IMR-90 (cell line): ENCODE measurements around the gene CMC1. TPM values are rescaled to one million over a fixed set of nuclear protein-coding genes. Genes with fewer than 3 reads are reported as not detected.

Experiments used
- ATAC-seq: fragments of 200-7000 bp; cut with Tn5 transposase; 2 replicates; pipeline ENCODE4 v1.9.1; 2020; ENCODE audit warnings: low read depth, mild to moderate bottlenecking, moderate library complexity
- BruUV-seq: library from RNA; stranded (reverse); fragments of 400-500 nt; replicated peaks from 2 replicates; lab custom pipeline; 2021; lab: Mats Ljungman, UMichigan
- CTCF ChIA-PET: fragments of 300-600 bp; formaldehyde crosslinking; extraction: SDS; loops from one replicate; lab custom pipeline; 2021; ENCODE audit warnings: antibody characterized with exemption; lab: Yijun Ruan, JAX
- POLR2A ChIA-PET: fragments of 300-600 bp; sonication (Branson Sonifier 250); formaldehyde crosslinking; loops from one replicate; lab custom pipeline; 2022; ENCODE audit warnings: antibody characterized with exemption; ENCODE audit not compliant: unreplicated experiment; lab: Charles Lee
- DNase-seq: peaks from one replicate; pipeline ENCODE4 v3.0.0; 2013
- H2AFZ ChIP-seq: replicated peaks from 2 replicates; pipeline ENCODE3; 2013; ENCODE audit warnings: low read length, mild to moderate bottlenecking; ENCODE audit not compliant: poor library complexity
- H2AK5ac ChIP-seq: 2 replicates; pipeline ENCODE4 v1.6.1; 2013; ENCODE audit warnings: low read depth, low read length, inconsistent platforms
- H2AK9ac ChIP-seq: replicated peaks from 2 replicates; pipeline ENCODE3; 2013; ENCODE audit warnings: mild to moderate bottlenecking, low read depth, low read length, moderate library complexity; ENCODE audit not compliant: poor library complexity
- H2BK120ac ChIP-seq: 2 replicates; pipeline ENCODE4 v1.6.1; 2013; ENCODE audit warnings: low read depth, low read length, inconsistent platforms
- H2BK15ac ChIP-seq: 3 replicates; pipeline ENCODE4 v1.6.1; 2013; ENCODE audit warnings: low read depth, low read length, inconsistent platforms
- H2BK20ac ChIP-seq: 2 replicates; pipeline ENCODE4 v1.6.1; 2013; ENCODE audit warnings: low read depth, mild to moderate bottlenecking, inconsistent platforms, low read length, moderate library complexity
- H2BK5ac ChIP-seq: 2 replicates; pipeline ENCODE4 v1.6.1; 2013; ENCODE audit warnings: mild to moderate bottlenecking, low read depth, low read length, inconsistent platforms; ENCODE audit not compliant: poor library complexity, severe bottlenecking
- H3K14ac ChIP-seq: replicated peaks from 2 replicates; pipeline ENCODE4 v1.6.1; 2013; ENCODE audit warnings: low read depth, low read length, inconsistent platforms
- H3K18ac ChIP-seq: 2 replicates; pipeline ENCODE4 v1.6.1; 2013; ENCODE audit warnings: low read depth, low read length, control low read depth
- H3K23ac ChIP-seq: 2 replicates; pipeline ENCODE4 v1.6.1; 2013; ENCODE audit warnings: low read depth, low read length, inconsistent platforms
- H3K27ac ChIP-seq: 2 replicates; pipeline ENCODE4 v1.5.1; 2013; ENCODE audit warnings: mild to moderate bottlenecking, control low read depth, low read length; ENCODE audit not compliant: insufficient read depth
- H3K27me3 ChIP-seq: 2 replicates; pipeline ENCODE4 v1.6.1; 2013; ENCODE audit warnings: low read length; ENCODE audit not compliant: control insufficient read depth, insufficient read depth
- H3K36me3 ChIP-seq: 2 replicates; pipeline ENCODE4 v1.6.1; 2013; ENCODE audit warnings: low read length, mixed read lengths; ENCODE audit not compliant: control insufficient read depth, insufficient read depth
- H3K4ac ChIP-seq: 2 replicates; pipeline ENCODE4 v1.6.1; 2013; ENCODE audit warnings: low read depth, low read length, inconsistent platforms
- H3K4me1 ChIP-seq: 2 replicates; pipeline ENCODE4 v1.6.1; 2013; ENCODE audit warnings: low read length, mixed read lengths; ENCODE audit not compliant: control insufficient read depth, insufficient read depth
- H3K4me2 ChIP-seq: 2 replicates; pipeline ENCODE4 v1.6.1; 2013; ENCODE audit warnings: low read depth, mild to moderate bottlenecking, control low read depth, low read length, moderate library complexity
- H3K4me3 ChIP-seq: 2 replicates; pipeline ENCODE4 v1.5.1; 2013; ENCODE audit warnings: low read depth, mild to moderate bottlenecking, control low read depth, low read length, moderate library complexity; ENCODE audit not compliant: insufficient read depth
- H3K56ac ChIP-seq: 2 replicates; pipeline ENCODE4 v1.6.1; 2013; ENCODE audit warnings: low read length, inconsistent platforms; ENCODE audit not compliant: insufficient read depth; ENCODE audit errors: extremely low read depth
- H3K79me1 ChIP-seq, 2 experiments: 2 replicates each; pipeline ENCODE4 v1.6.1; 2013; ENCODE audit warnings: low read length in 2 of 2, inconsistent platforms in 1 of 2, low read depth in 1 of 2
- H3K9ac ChIP-seq: 2 replicates; pipeline ENCODE4 v1.6.1; 2013; ENCODE audit warnings: low read depth, low read length, control low read depth
- H3K9me1 ChIP-seq: 2 replicates; pipeline ENCODE4 v1.6.1; 2013; ENCODE audit warnings: low read length, inconsistent platforms; ENCODE audit not compliant: insufficient read depth
- H3K9me3 ChIP-seq: 2 replicates; pipeline ENCODE4 v1.6.1; 2013; ENCODE audit warnings: low read length; ENCODE audit not compliant: control insufficient read depth, insufficient read depth
- H4K20me1 ChIP-seq: 2 replicates; pipeline ENCODE4 v1.6.1; 2013; ENCODE audit warnings: low read length, inconsistent platforms; ENCODE audit not compliant: insufficient read depth
- H4K5ac ChIP-seq: 2 replicates; pipeline ENCODE4 v1.6.1; 2013; ENCODE audit warnings: mild to moderate bottlenecking, low read depth, low read length, control low read depth
- H4K8ac ChIP-seq, 2 experiments: 2 replicates each; pipeline ENCODE4 v1.6.1; 2013; ENCODE audit warnings: low read depth in 2 of 2, low read length in 2 of 2, control low read depth in 1 of 2, inconsistent platforms in 1 of 2
- H4K91ac ChIP-seq: 2 replicates; pipeline ENCODE4 v1.6.1; 2013; ENCODE audit warnings: low read depth, low read length, inconsistent platforms; ENCODE audit not compliant: insufficient read depth
- BHLHE40 ChIP-seq: fragments of 150-350 bp; IDR thresholded peaks from 2 replicates; pipeline ENCODE4 v1.6.1; 2016; ENCODE audit warnings: mild to moderate bottlenecking, low read depth, low read length
- FOS ChIP-seq: fragments of 150-350 bp; IDR thresholded peaks from 2 replicates; pipeline ENCODE4 v1.6.1; 2016; ENCODE audit warnings: low read depth, low read length
- MAZ ChIP-seq: IDR thresholded peaks from 2 replicates; pipeline ENCODE4 v1.6.1; 2012; ENCODE audit warnings: low read depth, mild to moderate bottlenecking, low read length, improper control_type of control experiment, moderate library complexity, borderline replicate concordance
- POLR2A ChIP-seq: IDR thresholded peaks from 2 replicates; pipeline ENCODE4 v1.6.1; 2012; ENCODE audit warnings: mild to moderate bottlenecking, low read depth, low read length
- RAD21 ChIP-seq: IDR thresholded peaks from 2 replicates; pipeline ENCODE4 v1.6.1; 2012; ENCODE audit warnings: low read length, improper control_type of control experiment
- RCOR1 ChIP-seq: IDR thresholded peaks from 2 replicates; pipeline ENCODE4 v1.6.1; 2012; ENCODE audit warnings: mild to moderate bottlenecking, low read length, improper control_type of control experiment; ENCODE audit not compliant: insufficient replicate concordance
- RFX5 ChIP-seq: IDR thresholded peaks from 2 replicates; pipeline ENCODE4 v1.8.0; 2012; ENCODE audit warnings: low read depth, mild to moderate bottlenecking, low read length, moderate library complexity
- WGBS, 2 experiments: methylation state at CpG; one replicate each; pipeline versions ENCODE4 v1.1.5 to v1.1.7; 2013; ENCODE audit warnings: missing lambda C conversion rate in 2 of 2; ENCODE audit not compliant: insufficient read length in 1 of 2; ENCODE audit errors: extremely low coverage in 2 of 2; 5-methylcytosine and 5-hydroxymethylcytosine counted together
- dilution Hi-C: fragments of 300-500 bp; cut with HindIII; formaldehyde crosslinking; loops from one replicate; pipeline ENCODE4 v1.14.3; 2018; ENCODE audit warnings: low sequenced_read_pairs; ENCODE audit not compliant: unreplicated experiment
- in situ Hi-C: fragments of 300-500 bp; cut with MboI; formaldehyde crosslinking; loops from 3 replicates; pipeline ENCODE4 v1.14.3; 2019; ENCODE audit warnings: low sequenced_read_pairs, inconsistent platforms, mixed read lengths
- intact Hi-C: fragments of 100-400 bp; cut with micrococcal nuclease; formaldehyde crosslinking; loops from 2 replicates; pipeline ENCODE4 v1.10.0; 2022
- polyA plus RNA-seq, 3 experiments: library from polyadenylated mRNA; depleted of rRNA; stranded (reverse); fragments of >200 nt; gene quantifications; 2 replicates each; pipeline ENCODE4 v1.2.3, GENCODE V29; 2012; ENCODE audit warnings: low replicate concordance in 1 of 3
- total RNA-seq: library from RNA; depleted of rRNA; stranded (reverse); fragments of >200 nt; gene quantifications from 2 replicates; pipeline ENCODE4 v1.2.3, GENCODE V29; 2012
- TF ChIP-seq, protein P1 (sequence below): fragments of 150-350 bp; IDR thresholded peaks from 2 replicates; pipeline ENCODE4 v1.6.1; 2016; ENCODE audit warnings: low read depth, mild to moderate bottlenecking, low read length, moderate library complexity, borderline replicate concordance
- TF ChIP-seq, protein P2 (sequence below): conservative IDR thresholded peaks from 2 replicates; pipeline ENCODE4 v1.5.1; 2012; ENCODE audit warnings: mild to moderate bottlenecking, low read depth, low read length, improper control_type of control experiment

The CMC1 gene
- total and polyA plus RNA-seq, 2 of the 4 experiments (the other 2 are of a cell fraction) = 1.6 to 18.3 TPM

DNA sequence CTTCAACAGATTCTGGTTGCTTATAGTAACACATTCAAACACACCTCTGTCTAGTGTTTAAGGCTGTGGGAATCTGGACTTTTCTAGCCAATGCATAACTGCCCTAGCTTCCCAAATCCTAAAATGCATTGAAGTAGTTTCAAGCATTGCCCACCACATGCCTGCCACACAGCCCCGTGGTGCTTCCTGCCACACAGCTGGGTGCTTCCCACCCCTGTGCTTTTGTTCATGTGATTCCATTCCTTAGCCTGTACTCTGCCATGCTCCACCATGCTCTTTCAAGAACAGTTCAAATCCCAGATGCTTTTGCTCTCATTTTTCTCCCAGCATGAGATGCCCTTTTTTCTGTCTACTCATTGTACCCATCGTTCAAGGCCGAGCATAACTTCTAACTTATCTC lies 2.3 kb upstream of the CMC1 start:
- no peak overlapping the region for H3K18ac ChIP-seq
- no peak overlapping the region for H3K14ac ChIP-seq
- ATAC-seq (no peak), DNase-seq (no peak)
- H3K23ac ChIP-seq = no peak overlapping the region
- H2BK120ac ChIP-seq = no peak overlapping the region
- H3K4me1 ChIP-seq = no peaks in the 10 kb centered on the region
- H3K9me1 ChIP-seq = peaks cover 3% of the 10 kb centered on the region; the same call in 1 of the 2 replicates
- no peak overlapping the region for H2BK15ac ChIP-seq
- no peaks in the 10 kb centered on the region for H3K27me3 ChIP-seq
- H4K5ac ChIP-seq = no peak overlapping the region
- H3K4me2 ChIP-seq = no peak overlapping the region
- no peak overlapping the region for H2AK9ac ChIP-seq
- no peak overlapping the region for H4K91ac ChIP-seq
- no peak overlapping the region for H2BK5ac ChIP-seq
- no peak overlapping the region for H3K27ac ChIP-seq
- H3K9ac ChIP-seq = no peak overlapping the region
- H4K8ac ChIP-seq = no peak overlapping the region
- 90% methylated on average over 3 of the region's 3 CpGs; no CpG with 5 or more reads in 1 of the 2 experiments for WGBS, 2 experiments
- H3K9me3 ChIP-seq = no peaks in the 10 kb centered on the region
- intact Hi-C loops (no loop called here), in situ Hi-C loops (no loop called here), dilution Hi-C loops (no loop called here)
- H2AFZ ChIP-seq = no peak overlapping the region
- H3K4me3 ChIP-seq = no peak overlapping the region
- H4K20me1 ChIP-seq = no peaks in the 10 kb centered on the region
- H2BK20ac ChIP-seq = no peak overlapping the region
- H3K4ac ChIP-seq = no peak overlapping the region
- POLR2A ChIA-PET = no interaction called here
- H2AK5ac ChIP-seq = no peak overlapping the region
- TF ChIP-seq, protein P1, sequence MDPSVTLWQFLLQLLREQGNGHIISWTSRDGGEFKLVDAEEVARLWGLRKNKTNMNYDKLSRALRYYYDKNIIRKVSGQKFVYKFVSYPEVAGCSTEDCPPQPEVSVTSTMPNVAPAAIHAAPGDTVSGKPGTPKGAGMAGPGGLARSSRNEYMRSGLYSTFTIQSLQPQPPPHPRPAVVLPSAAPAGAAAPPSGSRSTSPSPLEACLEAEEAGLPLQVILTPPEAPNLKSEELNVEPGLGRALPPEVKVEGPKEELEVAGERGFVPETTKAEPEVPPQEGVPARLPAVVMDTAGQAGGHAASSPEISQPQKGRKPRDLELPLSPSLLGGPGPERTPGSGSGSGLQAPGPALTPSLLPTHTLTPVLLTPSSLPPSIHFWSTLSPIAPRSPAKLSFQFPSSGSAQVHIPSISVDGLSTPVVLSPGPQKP = no peak
- TF ChIP-seq RFX5 (no peak), RCOR1 (no peak), MAZ (no peak), POLR2A (no peak), BHLHE40 (no peak), RAD21 (no peak), FOS (no peak)
- TF ChIP-seq, protein P2, sequence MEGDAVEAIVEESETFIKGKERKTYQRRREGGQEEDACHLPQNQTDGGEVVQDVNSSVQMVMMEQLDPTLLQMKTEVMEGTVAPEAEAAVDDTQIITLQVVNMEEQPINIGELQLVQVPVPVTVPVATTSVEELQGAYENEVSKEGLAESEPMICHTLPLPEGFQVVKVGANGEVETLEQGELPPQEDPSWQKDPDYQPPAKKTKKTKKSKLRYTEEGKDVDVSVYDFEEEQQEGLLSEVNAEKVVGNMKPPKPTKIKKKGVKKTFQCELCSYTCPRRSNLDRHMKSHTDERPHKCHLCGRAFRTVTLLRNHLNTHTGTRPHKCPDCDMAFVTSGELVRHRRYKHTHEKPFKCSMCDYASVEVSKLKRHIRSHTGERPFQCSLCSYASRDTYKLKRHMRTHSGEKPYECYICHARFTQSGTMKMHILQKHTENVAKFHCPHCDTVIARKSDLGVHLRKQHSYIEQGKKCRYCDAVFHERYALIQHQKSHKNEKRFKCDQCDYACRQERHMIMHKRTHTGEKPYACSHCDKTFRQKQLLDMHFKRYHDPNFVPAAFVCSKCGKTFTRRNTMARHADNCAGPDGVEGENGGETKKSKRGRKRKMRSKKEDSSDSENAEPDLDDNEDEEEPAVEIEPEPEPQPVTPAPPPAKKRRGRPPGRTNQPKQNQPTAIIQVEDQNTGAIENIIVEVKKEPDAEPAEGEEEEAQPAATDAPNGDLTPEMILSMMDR = no peak
- no peak overlapping the region for H3K56ac ChIP-seq
- BruUV-seq = no TSS peak
- H3K79me1 ChIP-seq = peaks cover 18 to 22% of the 10 kb centered on the region in 2 experiments
- no peaks in the 10 kb centered on the region for H3K36me3 ChIP-seq
- CTCF ChIA-PET = no interaction called here
